PC-3 (cell line): ENCODE data around the gene SEC14L3. TPM values are rescaled to one million over a fixed set of nuclear protein-coding genes. Genes with fewer than 3 reads are reported as not detected.

Experiments used
- ATAC-seq: fragments of 200-7000 bp; cut with Tn5 transposase; 2 replicates; pipeline ENCODE4 v1.9.1; 2020; ENCODE audit warnings: mild to moderate bottlenecking, moderate library complexity
- BruUV-seq: library from RNA; stranded (reverse); fragments of 400-500 nt; replicated peaks from 2 replicates; lab custom pipeline; 2021; lab: Mats Ljungman, UMichigan
- CTCF ChIA-PET: fragments of 300-600 bp; sonication (Branson Sonifier 250); formaldehyde crosslinking; loops from one replicate; lab custom pipeline; 2022; ENCODE audit warnings: antibody characterized with exemption; lab: Charles Lee
- POLR2A ChIA-PET: fragments of 300-600 bp; sonication (Branson Sonifier 250); formaldehyde crosslinking; loops from one replicate; lab custom pipeline; 2022; ENCODE audit warnings: antibody characterized with exemption; ENCODE audit not compliant: unreplicated experiment; lab: Charles Lee
- DNase-seq: peaks from one replicate; pipeline ENCODE4 v3.0.0-alpha.2; 2015
- H2AFZ ChIP-seq: fragments of 300-600 bp; sonication (generic); 2 replicates; pipeline ENCODE4 v1.6.0; 2016; ENCODE audit warnings: antibody characterized with exemption, low read length
- H3F3A ChIP-seq: fragments of 300-600 bp; sonication (generic); one replicate; pipeline ENCODE4 v1.6.0; 2017; ENCODE audit warnings: antibody characterized with exemption, low read length, control low read depth, mild to moderate bottlenecking; ENCODE audit not compliant: unreplicated experiment
- H3K27ac ChIP-seq: fragments of 300-600 bp; sonication (generic); 2 replicates; pipeline ENCODE4 v1.5.1; 2016; ENCODE audit warnings: mild to moderate bottlenecking, low read length
- H3K27me3 ChIP-seq: fragments of 300-600 bp; sonication (generic); 2 replicates; pipeline ENCODE4 v1.6.1; 2016; ENCODE audit warnings: low read length, mixed read lengths
- H3K36me3 ChIP-seq: fragments of 300-600 bp; sonication (generic); 2 replicates; pipeline ENCODE4 v1.6.1; 2016; ENCODE audit warnings: low read depth, mixed run types, low read length, mixed read lengths
- H3K4me1 ChIP-seq: fragments of 300-600 bp; sonication (generic); 2 replicates; pipeline ENCODE4 v1.5.1; 2016; ENCODE audit warnings: low read length; ENCODE audit not compliant: insufficient read depth
- H3K4me2 ChIP-seq: fragments of 300-600 bp; sonication (generic); 2 replicates; pipeline ENCODE4 v1.6.0; 2016; ENCODE audit warnings: low read length
- H3K4me3 ChIP-seq: fragments of 300-600 bp; sonication (generic); 2 replicates; pipeline ENCODE4 v1.5.1; 2016; ENCODE audit warnings: mild to moderate bottlenecking, low read length, mixed read lengths
- H3K79me2 ChIP-seq: fragments of 300-600 bp; sonication (generic); 2 replicates; pipeline ENCODE4 v1.6.1; 2017; ENCODE audit warnings: low read length, mixed read lengths
- H3K9ac ChIP-seq: fragments of 300-600 bp; sonication (generic); 2 replicates; pipeline ENCODE4 v1.6.0; 2016; ENCODE audit warnings: mild to moderate bottlenecking, low read length
- H3K9me2 ChIP-seq: fragments of 300-600 bp; sonication (generic); replicated peaks from 2 replicates; pipeline ENCODE4 v1.6.1; 2016; ENCODE audit warnings: mixed run types, low read length, mixed read lengths
- H3K9me3 ChIP-seq: fragments of 300-600 bp; sonication (generic); 2 replicates; pipeline ENCODE4 v1.6.1; 2016; ENCODE audit warnings: low read length, mixed read lengths
- H4K20me1 ChIP-seq: fragments of 300-600 bp; sonication (generic); 2 replicates; pipeline ENCODE4 v1.6.1; 2016; ENCODE audit warnings: low read length, mixed read lengths
- CTCF ChIP-seq: fragments of 300-600 bp; sonication (generic); conservative IDR thresholded peaks from 2 replicates; pipeline ENCODE4 v1.5.1; 2017; ENCODE audit warnings: antibody characterized with exemption, low read depth, mild to moderate bottlenecking, low read length
- EZH2 ChIP-seq: fragments of 300-600 bp; sonication (generic); IDR thresholded peaks from one replicate; pipeline ENCODE4 v1.6.1; 2017; ENCODE audit warnings: antibody characterized with exemption, mild to moderate bottlenecking, low read length; ENCODE audit not compliant: unreplicated experiment
- EZH2phosphoT487 ChIP-seq: fragments of 300-600 bp; sonication (generic); IDR thresholded peaks from 2 replicates; pipeline ENCODE4 v1.6.1; 2018; ENCODE audit warnings: mild to moderate bottlenecking, antibody characterized with exemption, low read length, borderline replicate concordance
- intact Hi-C: fragments of 100-400 bp; cut with micrococcal nuclease; formaldehyde crosslinking; loops from 2 replicates; pipeline ENCODE4 v1.9.0; 2023
- total RNA-seq: library from RNA; depleted of rRNA; stranded (reverse); fragments of >200 nt; gene quantifications from 2 replicates; pipeline ENCODE4 v1.2.3, GENCODE V29; 2014

SEC14L3 gene
- total RNA-seq, 1 experiment from 2014 or later = not detected

- Histone ChIP-seq H3K79me2 (0 out of 2 replicates have a peak, but pooled peaks cover 1% of the 10 kb centered on the region), H3K4me1 (no peaks in the 10 kb centered on the region), H3F3A (no peaks in the 10 kb centered on the region), H3K9me2 (no peaks in the 10 kb centered on the region), H3K4me2 (no peak overlapping the region), H3K4me3 (no peak overlapping the region), H3K27me3 (no peaks in the 10 kb centered on the region), H3K9me3 (no peaks in the 10 kb centered on the region), H3K27ac (no peak overlapping the region), H2AFZ (no peak overlapping the region), H3K9ac (no peak overlapping the region), H3K36me3 (no peaks in the 10 kb centered on the region; the same call in 1 of the 2 replicates), H4K20me1 (no peaks in the 10 kb centered on the region)
- DNase-seq (no peak), ATAC-seq (no peak)
- TF ChIP-seq EZH2 (no peak), CTCF (no peak), EZH2phosphoT487 (no peak)
- intact Hi-C loops = no loop called here
- CTCF ChIA-PET = no interaction called here
- BruUV-seq = no TSS peak
- POLR2A ChIA-PET = no interaction called here
Measured at GRCh38 chr22:30432520-30432919, 39.3 kb downstream of the SEC14L3 start.

GRCh38 chr22:30432096-30432495 lies 39.7 kb downstream of the SEC14L3 start:
- Histone ChIP-seq H3K4me1 (no peaks in the 10 kb centered on the region), H3K9ac (no peak overlapping the region), H2AFZ (no peak overlapping the region), H3K4me3 (no peak overlapping the region), H3K9me3 (no peaks in the 10 kb centered on the region), H3K79me2 (peaks cover 5% of the 10 kb centered on the region), H3K4me2 (no peak overlapping the region), H3K27me3 (no peaks in the 10 kb centered on the region), H3K27ac (no peak overlapping the region), H3F3A (no peaks in the 10 kb centered on the region), H3K36me3 (no peaks in the 10 kb centered on the region; the same call in 1 of the 2 replicates), H3K9me2 (no peaks in the 10 kb centered on the region), H4K20me1 (no peaks in the 10 kb centered on the region)
- intact Hi-C loops = no loop called here
- ATAC-seq (no peak), DNase-seq (no peak)
- ChIA-PET CTCF (no interaction called here), POLR2A (no interaction called here)
- TF ChIP-seq EZH2 (no peak), EZH2phosphoT487 (no peak), CTCF (no peak)
- no TSS peak for BruUV-seq

DNA sequence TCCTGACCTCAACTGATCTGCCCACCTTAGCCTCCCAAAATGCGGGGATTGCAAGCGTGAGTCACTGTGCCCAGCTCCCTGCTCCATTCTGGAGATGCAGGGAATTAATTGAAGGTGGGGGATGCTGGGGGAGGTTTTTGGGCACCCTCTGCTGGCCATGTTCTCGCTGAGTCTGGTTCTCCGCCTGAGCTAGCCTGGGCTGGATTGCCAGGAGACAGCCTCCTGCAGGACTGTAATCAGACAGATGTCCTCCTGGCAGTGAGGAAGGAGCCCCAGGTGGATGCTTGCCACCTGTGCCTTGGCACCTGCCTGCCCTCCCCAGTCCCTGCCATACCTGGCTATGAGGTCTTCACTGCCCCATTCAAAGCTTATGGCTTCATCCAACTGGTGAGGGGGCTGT lies 40.9 kb downstream of the SEC14L3 start:
- no peak overlapping the region for H3K9ac ChIP-seq
- H3K36me3 ChIP-seq = no peaks in the 10 kb centered on the region; the same call in 1 of the 2 replicates
- no peak overlapping the region for H3K4me2 ChIP-seq
- no peaks in the 10 kb centered on the region for H4K20me1 ChIP-seq
- H3K27ac ChIP-seq = no peak overlapping the region
- ATAC-seq (no peak), DNase-seq (no peak)
- peaks cover 9% of the 10 kb centered on the region; the same call in 1 of the 2 replicates for H3K4me1 ChIP-seq
- H2AFZ ChIP-seq = no peak overlapping the region
- H3K9me2 ChIP-seq = no peaks in the 10 kb centered on the region
- no peak overlapping the region for H3K4me3 ChIP-seq
- BruUV-seq = no TSS peak
- no peaks in the 10 kb centered on the region for H3F3A ChIP-seq
- H3K79me2 ChIP-seq = peaks cover 11% of the 10 kb centered on the region
- TF ChIP-seq CTCF (no peak; the same call in 1 of the 2 replicates), EZH2phosphoT487 (no peak)
- CTCF ChIA-PET = interaction anchor here (0.6 kb wide), 1 partner anchor 39 kb away, joined by 3 read pairs; no protein-coding TSS in a partner anchor
- no peaks in the 10 kb centered on the region for H3K9me3 ChIP-seq
- H3K27me3 ChIP-seq = no peaks in the 10 kb centered on the region
- POLR2A ChIA-PET = no interaction called here
- intact Hi-C loops = no loop called here
